K562 (cell line): ENCODE results near the gene INKA2.

Source experiments
- BHLHE40 ChIP-seq: IDR thresholded peaks from 2 replicates; pipeline ENCODE4 v1.6.1; 2011; ENCODE audit warnings: low read length, improper control_type of control experiment
- EP300 ChIP-seq: IDR thresholded peaks from 2 replicates; pipeline ENCODE4 v1.6.1; 2012; ENCODE audit warnings: low read length, improper control_type of control experiment
- HMGN3 ChIP-seq: IDR thresholded peaks from 2 replicates; pipeline ENCODE4 v1.6.1; 2011; ENCODE audit warnings: borderline replicate concordance, low read depth, mild to moderate bottlenecking, mixed read lengths, low read length; ENCODE audit not compliant: insufficient read length; ENCODE audit errors: extremely low read depth
- HNRNPL ChIP-seq: fragments of 200-400 bp; formaldehyde crosslinking; IDR thresholded peaks from 2 replicates; pipeline ENCODE4 v1.6.1; 2017; ENCODE audit warnings: low read depth, mild to moderate bottlenecking, low read length
- MAX ChIP-seq: sonication (generic); formaldehyde crosslinking; IDR thresholded peaks from 2 replicates; pipeline ENCODE4 v1.9.0; 2022; ENCODE audit warnings: mild to moderate bottlenecking, missing genetic modification reagents
- UBTF ChIP-seq, 2 experiments: IDR thresholded peaks; 2 replicates each; pipeline ENCODE4 v1.6.1; 2012; ENCODE audit warnings: improper control_type of control experiment in 2 of 2, low read depth in 2 of 2, low read length in 2 of 2, borderline replicate concordance in 1 of 2

- TF ChIP-seq MAX (CRISPR knock-in tag) (no peak), EP300 (no peak), BHLHE40 (no peak), HNRNPL (no peak), HMGN3 (no peak), UBTF (IDR thresholded peaks at IDR 0.05; ENCODE audit: borderline replicate concordance in 1 of 2, low read depth in 2 of 2, low read length in 2 of 2) (no peak)
Measured at GRCh38 chr1:111704776-111705175, 34.4 kb downstream of the INKA2 start.
